Ecto neural progenitor cell (in vitro differentiated cells): Measurements from ENCODE around the gene HTT.

Source experiments
- DNase-seq: peaks from one replicate; pipeline ENCODE4 v3.0.0-alpha.2; 2018; ENCODE audit warnings: low spot score

HTT gene

GRCh38 chr4:3200423-3201090, 126.1 kb downstream of the HTT start:
- DNase-seq = no peak

- DNase-seq = no peak
Observed at GRCh38 chr4:3201718-3202702, 127.5 kb downstream of the HTT start.

- no peak for DNase-seq
Observed at GRCh38 chr4:3202836-3203820, 128.6 kb downstream of the HTT start.

- DNase-seq = no peak
Observed at GRCh38 chr4:3203971-3204431, 129.5 kb downstream of the HTT start.

- DNase-seq = no peak
Observed at GRCh38 chr4:3205995-3206394, 131.5 kb downstream of the HTT start.

- no peak for DNase-seq
Observed at GRCh38 chr4:3206439-3207100, 132.1 kb downstream of the HTT start.

GRCh38 chr4:3207531-3208037, 133.1 kb downstream of the HTT start:
- DNase-seq = no peak

- DNase-seq = no peak
Observed at GRCh38 chr4:3208826-3209225, 134.3 kb downstream of the HTT start.

GRCh38 chr4:3209551-3210325, 135.3 kb downstream of the HTT start:
- DNase-seq = no peak

GRCh38 chr4:3210467-3210866, 136.0 kb downstream of the HTT start:
- no peak for DNase-seq

- no peak for DNase-seq
Observed at GRCh38 chr4:3211866-3212265, 137.4 kb downstream of the HTT start.

GRCh38 chr4:3212391-3213105, 138.1 kb downstream of the HTT start:
- no peak for DNase-seq

- no peak for DNase-seq
Observed at GRCh38 chr4:3213106-3213425, 138.6 kb downstream of the HTT start.

GRCh38 chr4:3213661-3214250, 139.3 kb downstream of the HTT start:
- no peak for DNase-seq

- no peak for DNase-seq
Observed at GRCh38 chr4:3215256-3215655, 140.8 kb downstream of the HTT start.

- DNase-seq = no peak
Observed at GRCh38 chr4:3215733-3216132, 141.3 kb downstream of the HTT start.

- no peak for DNase-seq
Observed at GRCh38 chr4:3217266-3217665, 142.8 kb downstream of the HTT start.

GRCh38 chr4:3217771-3218170, 143.3 kb downstream of the HTT start:
- no peak for DNase-seq
